HCT116 (cell line): ENCODE measurements around the gene DERL2.

Experiments used
- CTCF ChIP-seq, 3 experiments: fragments of 200-600 bp in 1 of 3; sonication (generic) in 1 of 3; IDR thresholded peaks in 2 of 3; conservative IDR thresholded peaks in 1 of 3; 2 replicates each; pipeline ENCODE4 v1.5.1; 2012 to 2017; ENCODE audit warnings: low read depth in 2 of 3, low read length in 2 of 3, antibody characterized with exemption in 1 of 3, borderline replicate concordance in 1 of 3, control low read depth in 1 of 3, mild to moderate bottlenecking in 1 of 3, mixed read lengths in 1 of 3, mixed run types in 1 of 3, moderate library complexity in 1 of 3; ENCODE audit not compliant: insufficient read depth in 1 of 3
- ELF1 ChIP-seq: IDR thresholded peaks from 2 replicates; pipeline ENCODE4 v1.6.1; 2012; ENCODE audit warnings: low read depth, borderline replicate concordance
- EZH2 ChIP-seq: fragments of 200-600 bp; sonication (generic); IDR thresholded peaks from 2 replicates; pipeline ENCODE4 v1.6.1; 2017; ENCODE audit warnings: antibody characterized with exemption, mixed run types
- EZH2phosphoT487 ChIP-seq: fragments of 200-600 bp; IDR thresholded peaks from 2 replicates; pipeline ENCODE4 v1.6.1; 2018; ENCODE audit warnings: antibody characterized with exemption, borderline replicate concordance
- JUND ChIP-seq: IDR thresholded peaks from 2 replicates; pipeline ENCODE4 v1.6.1; 2012
- MAX ChIP-seq: IDR thresholded peaks from 2 replicates; pipeline ENCODE4 v1.6.1; 2012
- POLR2A ChIP-seq: IDR thresholded peaks from 2 replicates; pipeline ENCODE4 v1.7.0; 2011; ENCODE audit warnings: borderline replicate concordance; ENCODE audit not compliant: insufficient read depth, insufficient read length; ENCODE audit errors: extremely low read depth
- POLR2AphosphoS5 ChIP-seq: IDR thresholded peaks from 2 replicates; pipeline ENCODE4 v1.6.1; 2011; ENCODE audit warnings: mild to moderate bottlenecking, low read depth, low read length, moderate library complexity
- RAD21 ChIP-seq: IDR thresholded peaks from 2 replicates; pipeline ENCODE4 v1.6.1; 2012; ENCODE audit warnings: low read depth, mild to moderate bottlenecking
- REST ChIP-seq: IDR thresholded peaks from 2 replicates; pipeline ENCODE4 v1.6.1; 2012; ENCODE audit warnings: low read depth
- SP1 ChIP-seq: IDR thresholded peaks from 2 replicates; pipeline ENCODE4 v1.6.1; 2012; ENCODE audit warnings: low read depth
- YY1 ChIP-seq: IDR thresholded peaks from 2 replicates; pipeline ENCODE4 v1.6.1; 2011; ENCODE audit warnings: low read length, low read depth, moderate library complexity, mild to moderate bottlenecking; ENCODE audit not compliant: insufficient replicate concordance; ENCODE audit errors: extremely low read depth
- ZBTB33 ChIP-seq: IDR thresholded peaks from 2 replicates; pipeline ENCODE4 v1.6.1; 2011; ENCODE audit warnings: mild to moderate bottlenecking, low read length, moderate library complexity; ENCODE audit not compliant: insufficient replicate concordance; ENCODE audit errors: extremely low read depth

- TF ChIP-seq CTCF (IDR thresholded peaks at IDR 0.05 in 2 of 3, conservative IDR thresholded peaks at IDR 0.05 in 1 of 3; ENCODE audit: borderline replicate concordance in 1 of 3, insufficient read depth in 1 of 3, low read depth in 2 of 3, low read length in 2 of 3) (no peak), POLR2A (no peak), POLR2AphosphoS5 (no peak), REST (no peak), EZH2 (no peak), JUND (no peak), ELF1 (no peak), ZBTB33 (no peak), RAD21 (no peak), MAX (no peak), SP1 (no peak), EZH2phosphoT487 (no peak), YY1 (no peak)
Observed at GRCh38 chr17:5467416-5467815, 18.6 kb downstream of the DERL2 start.
